Stimulated activated CD8-positive, alpha-beta memory T cell treated with anti-CD3 and anti-CD28 coated beads, Interleukin-4, amount 100 ng/mL, for 24 hours (primary cell): ENCODE measurements around the gene LRPPRC.
"Not testable (repeated sequence)": the region's sequence is repeated elsewhere in the genome, so short reads cannot be mapped to it uniquely, and the experiment has no call there.

Experiments
- DNase-seq: peaks from one replicate; pipeline ENCODE4 v3.0.0-alpha.2; 2020; ENCODE audit warnings: low read depth

The LRPPRC gene

DNA sequence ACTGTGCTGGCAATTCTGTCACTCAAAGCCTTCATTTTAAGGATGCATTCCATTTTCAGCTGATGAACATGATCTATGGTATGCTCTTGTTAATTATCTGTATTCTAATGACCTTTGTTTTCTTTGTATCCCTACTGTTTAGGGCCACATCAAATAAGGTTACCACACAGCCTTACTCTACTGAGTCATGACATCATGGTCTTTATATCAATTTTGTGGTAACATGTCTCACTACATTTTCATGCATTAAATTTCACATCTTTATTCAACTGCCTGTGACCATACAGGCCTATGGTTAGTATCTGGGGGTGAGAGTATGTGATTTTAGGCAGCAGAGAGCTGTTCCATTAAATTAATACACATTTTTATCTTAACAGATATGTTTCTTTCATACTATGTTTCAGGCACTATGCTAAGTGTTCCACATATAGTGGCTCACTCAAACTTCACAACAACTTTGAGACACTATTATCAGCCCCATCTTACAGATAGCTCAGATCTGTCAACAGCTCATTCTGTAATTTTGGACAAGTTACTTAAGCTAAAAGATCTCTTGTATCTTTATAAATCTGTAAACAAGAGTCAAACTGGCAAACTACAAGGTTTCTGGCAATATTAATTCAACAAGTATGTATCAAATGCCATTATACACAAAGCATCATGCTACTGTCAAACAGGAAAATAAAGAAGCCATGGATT, 18.0 kb downstream of the LRPPRC start:
- DNase-seq: no peak

- DNase-seq: no peak
These were observed 34.9 kb downstream of the LRPPRC start for GRCh38 chr2:43960921-43961320.

- no peak for DNase-seq
These were observed 37.2 kb downstream of the LRPPRC start for GRCh38 chr2:43958397-43959275.

- DNase-seq: no peak
These were observed 45.3 kb downstream of the LRPPRC start for GRCh38 chr2:43950383-43951008.

DNA sequence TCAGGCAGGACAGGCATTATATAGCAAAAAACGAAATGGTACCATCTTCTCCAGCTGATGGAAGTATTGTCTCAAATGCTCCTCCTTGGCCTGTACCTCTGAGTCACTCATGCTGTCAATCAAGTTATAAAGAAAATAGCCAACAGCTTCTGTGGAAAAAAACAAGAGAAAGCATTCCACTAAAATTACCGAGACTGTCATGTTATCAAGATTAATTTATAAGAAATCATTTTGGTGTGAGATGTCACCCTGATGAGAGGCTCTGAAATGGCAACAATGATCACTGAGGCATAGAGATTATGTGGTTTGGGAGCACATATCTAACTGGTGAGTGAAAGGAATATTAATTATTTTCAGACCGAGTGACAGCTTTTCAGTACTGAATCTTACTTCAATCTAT, 47.4 kb downstream of the LRPPRC start:
- no peak for DNase-seq

DNA sequence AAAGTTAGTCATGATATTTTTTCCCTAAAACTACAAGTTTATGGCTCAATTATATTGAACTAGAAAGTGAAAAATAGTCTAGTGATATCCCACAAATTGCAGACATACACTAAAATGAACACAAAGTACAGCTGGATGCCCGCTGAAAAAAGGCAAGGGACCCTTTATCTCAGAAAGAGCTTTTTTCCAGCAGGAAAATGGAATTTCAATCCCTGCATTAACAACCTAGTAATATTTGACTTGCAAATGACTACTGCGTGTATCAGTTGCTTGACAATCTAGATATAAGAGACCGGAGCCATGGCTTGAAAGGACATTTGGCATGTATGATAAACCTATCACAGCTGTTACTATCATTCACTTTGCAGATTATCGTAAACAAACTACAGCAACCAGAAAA, 49.1 kb downstream of the LRPPRC start:
- DNase-seq: no peak

- DNase-seq: no peak
These were observed 50.4 kb downstream of the LRPPRC start for GRCh38 chr2:43945439-43945838.

- no peak for DNase-seq
These were observed 50.9 kb downstream of the LRPPRC start for GRCh38 chr2:43944915-43945314.

DNA sequence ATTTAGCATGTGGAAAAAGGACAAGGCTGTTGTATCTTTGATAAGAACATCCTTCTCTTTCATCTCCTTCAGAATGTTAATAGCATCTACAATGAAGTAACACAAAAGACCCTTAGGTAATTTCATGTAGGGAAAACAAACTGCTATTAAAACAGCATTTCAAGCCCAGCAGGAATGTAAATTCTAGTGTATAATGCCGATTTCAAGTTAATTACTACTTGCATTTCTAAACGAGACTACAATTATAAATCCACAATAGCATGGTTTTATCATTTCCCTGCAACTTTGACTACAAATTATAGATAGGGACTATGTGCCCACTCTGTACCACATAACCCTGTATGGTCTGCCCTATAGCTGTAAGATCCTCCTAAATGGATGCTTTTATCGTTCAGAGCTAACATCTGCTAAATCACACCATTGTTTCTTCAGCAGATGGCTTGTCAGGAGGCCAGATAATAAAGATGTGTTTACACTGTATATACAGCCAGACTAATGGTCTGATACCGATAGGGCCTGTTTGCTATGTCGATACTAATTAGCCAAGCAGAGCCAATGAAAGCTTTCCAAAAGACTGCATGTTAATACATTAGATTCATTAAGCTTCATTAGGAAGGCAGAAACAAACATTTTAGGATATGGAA, 51.9 kb downstream of the LRPPRC start:
- DNase-seq: no peak

- no peak for DNase-seq
These were observed 52.5 kb downstream of the LRPPRC start for GRCh38 chr2:43943323-43943722.

- no peak for DNase-seq
These were observed 52.9 kb downstream of the LRPPRC start for GRCh38 chr2:43942881-43943280.

- no peak for DNase-seq
These were observed 53.8 kb downstream of the LRPPRC start for GRCh38 chr2:43941966-43942365.

DNA sequence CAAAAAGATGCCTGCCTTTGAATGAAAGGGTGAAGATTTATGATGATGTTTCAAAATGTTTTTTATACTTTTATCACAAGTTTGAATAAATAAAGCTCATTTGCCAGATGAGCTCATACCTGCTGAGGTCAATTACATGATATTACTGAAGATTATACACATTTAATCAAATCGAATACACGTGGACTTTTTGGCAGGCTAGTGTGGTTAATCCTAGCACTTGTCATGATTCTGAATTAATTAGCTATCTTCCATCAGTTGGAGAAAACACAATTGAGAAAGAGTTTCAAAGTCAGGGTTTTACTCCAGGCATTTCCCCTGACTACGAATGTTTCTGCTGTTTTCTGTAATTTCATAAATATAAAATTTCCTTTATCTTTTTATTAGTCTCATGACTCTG, 54.4 kb downstream of the LRPPRC start:
- no peak for DNase-seq

DNA sequence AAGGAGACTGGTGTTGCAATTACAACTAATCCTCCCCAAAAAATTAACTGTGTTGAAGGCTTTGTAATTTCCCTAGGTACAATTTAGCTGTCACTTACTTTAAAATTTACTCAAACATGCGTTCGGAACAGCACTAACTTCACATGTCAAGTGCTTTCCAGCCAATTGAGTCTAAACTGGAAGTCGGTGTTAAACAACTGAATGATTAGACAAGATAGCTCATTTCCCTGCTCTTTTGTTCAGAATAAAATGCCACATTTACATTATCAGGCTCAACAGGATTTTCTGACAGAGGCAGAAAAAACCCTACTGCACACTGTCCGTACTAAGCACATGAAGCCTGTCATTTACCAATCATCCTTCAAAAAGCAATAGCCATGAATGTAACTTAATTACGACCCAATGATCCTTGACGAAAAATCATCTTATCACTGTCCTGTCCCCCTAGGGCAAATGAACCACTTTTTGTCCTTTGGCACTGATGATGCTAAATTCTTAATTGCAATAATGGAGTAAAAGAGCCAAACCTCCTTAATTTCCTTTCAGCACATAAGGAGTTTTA, 56.0 kb downstream of the LRPPRC start:
- no peak for DNase-seq

- DNase-seq: no peak
These were observed 58.4 kb downstream of the LRPPRC start for GRCh38 chr2:43937269-43937820.

GRCh38 chr2:43934567-43934966, 61.2 kb downstream of the LRPPRC start:
- no peak for DNase-seq

- no peak for DNase-seq
These were observed 64.5 kb downstream of the LRPPRC start for GRCh38 chr2:43931293-43931692.

DNA sequence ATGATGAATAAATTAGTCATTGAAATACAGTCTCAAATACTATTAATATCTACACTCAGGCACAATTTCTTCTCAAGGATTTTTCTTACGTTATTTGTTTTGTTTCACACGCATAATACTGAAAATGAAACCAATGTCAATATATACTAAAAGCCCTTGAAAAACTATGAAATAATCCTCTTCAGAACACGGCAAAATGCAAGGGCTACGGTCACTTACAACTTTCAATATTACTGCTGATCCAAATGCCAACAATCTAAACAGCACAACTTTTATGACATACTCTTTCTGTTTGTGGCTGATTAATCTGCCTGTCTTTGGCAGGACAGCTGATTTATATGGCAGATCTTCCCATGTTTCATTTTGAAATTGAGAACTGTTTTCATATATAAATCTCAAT, 68.3 kb downstream of the LRPPRC start:
- DNase-seq: no peak

DNA sequence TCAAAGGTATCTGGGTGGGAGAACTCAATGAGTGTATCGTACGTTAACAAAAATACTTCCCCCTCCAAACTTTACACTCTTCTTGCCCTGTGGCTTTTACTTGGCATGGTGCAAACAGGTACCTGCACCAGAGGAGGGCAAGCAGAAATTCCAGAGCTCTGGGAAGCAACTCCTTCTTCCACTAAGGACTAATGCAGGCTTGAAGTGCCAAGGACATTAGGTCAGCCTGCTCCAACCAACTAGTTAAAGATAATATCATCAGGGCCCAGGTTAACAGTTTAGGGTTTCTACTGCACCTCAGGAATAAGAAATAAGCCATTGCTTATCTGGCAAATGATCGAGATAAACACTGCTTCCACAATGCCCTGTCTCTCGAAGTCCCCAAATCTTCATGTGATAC, 70.4 kb downstream of the LRPPRC start:
- DNase-seq: no peak

GRCh38 chr2:43924463-43924862, 71.3 kb downstream of the LRPPRC start:
- no peak for DNase-seq

DNA sequence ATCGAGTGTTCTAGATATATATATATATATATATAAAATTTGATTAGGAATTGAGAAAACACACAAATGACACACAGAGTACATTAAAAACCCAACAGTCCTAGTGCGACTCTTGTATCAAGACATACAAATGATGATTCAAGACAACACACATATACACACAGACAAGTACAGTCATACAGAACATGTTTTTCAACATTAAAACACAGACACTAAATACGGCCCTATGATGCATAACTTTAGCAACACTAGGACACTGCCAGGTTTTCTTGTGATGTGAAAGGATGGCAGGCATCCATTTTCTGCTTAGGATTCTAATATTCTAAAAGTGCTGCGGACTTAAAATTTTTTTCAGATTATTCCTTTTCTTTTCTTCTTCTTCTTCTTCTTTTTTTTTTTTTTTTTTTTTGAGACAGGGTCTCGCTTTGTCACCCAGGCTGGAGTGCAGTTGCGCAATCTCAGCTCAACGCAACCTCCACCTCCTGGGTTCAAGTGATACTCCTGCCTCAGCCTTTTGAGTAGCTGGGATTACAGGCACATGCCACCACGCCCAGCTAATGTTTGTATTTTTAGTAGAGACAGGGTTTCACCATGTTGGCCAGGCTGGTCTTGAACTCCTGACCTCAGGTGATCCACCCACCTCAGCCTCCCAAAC, 84.5 kb downstream of the LRPPRC start:
- DNase-seq: not testable (repeated sequence)
